ENCODE results near the gene LY86. TPM values are rescaled to one million over a fixed set of nuclear protein-coding genes. Genes with fewer than 3 reads are reported as not detected.

LY86 gene
- total RNA-seq, 1 donor from 2014 or later: not detected

DNA sequence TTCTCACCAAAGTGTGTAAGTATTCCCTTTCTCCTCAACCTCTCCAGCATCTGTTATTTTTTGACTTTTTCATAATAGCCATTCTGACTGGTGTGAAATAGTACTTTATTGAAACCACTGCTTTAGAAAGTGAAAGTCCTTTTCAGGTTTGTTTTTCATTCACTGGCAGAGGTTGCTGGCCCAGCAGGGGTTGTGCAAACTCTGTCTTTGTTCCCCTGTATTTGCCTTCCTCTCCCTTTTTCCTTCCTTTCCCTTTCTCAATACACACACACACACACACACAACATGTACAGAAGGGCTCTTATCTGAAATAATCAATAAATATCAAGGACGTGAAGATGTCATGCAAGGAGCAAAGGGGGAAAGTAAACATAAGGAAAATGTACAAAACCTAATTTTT, 99.8 kb downstream of the LY86 start:
- H3K27me3 Mint-ChIP-seq (ENCODE audit: unreplicated experiment): no peaks in the 10 kb centered on the region
- no peaks in the 10 kb centered on the region for H3K36me3 Mint-ChIP-seq (ENCODE audit: unreplicated experiment)
- H3K4me1 Mint-ChIP-seq (ENCODE audit: low read depth, unreplicated experiment): peaks cover 2% of the 10 kb centered on the region
- no peaks in the 10 kb centered on the region for H3K9me3 Mint-ChIP-seq (ENCODE audit: unreplicated experiment)
- H3K27ac Mint-ChIP-seq (ENCODE audit: unreplicated experiment): no peak overlapping the region
- no peak overlapping the region for H3K4me3 Mint-ChIP-seq (ENCODE audit: unreplicated experiment)
- DNase-seq: no peak
- TF ChIP-seq, protein P1, sequence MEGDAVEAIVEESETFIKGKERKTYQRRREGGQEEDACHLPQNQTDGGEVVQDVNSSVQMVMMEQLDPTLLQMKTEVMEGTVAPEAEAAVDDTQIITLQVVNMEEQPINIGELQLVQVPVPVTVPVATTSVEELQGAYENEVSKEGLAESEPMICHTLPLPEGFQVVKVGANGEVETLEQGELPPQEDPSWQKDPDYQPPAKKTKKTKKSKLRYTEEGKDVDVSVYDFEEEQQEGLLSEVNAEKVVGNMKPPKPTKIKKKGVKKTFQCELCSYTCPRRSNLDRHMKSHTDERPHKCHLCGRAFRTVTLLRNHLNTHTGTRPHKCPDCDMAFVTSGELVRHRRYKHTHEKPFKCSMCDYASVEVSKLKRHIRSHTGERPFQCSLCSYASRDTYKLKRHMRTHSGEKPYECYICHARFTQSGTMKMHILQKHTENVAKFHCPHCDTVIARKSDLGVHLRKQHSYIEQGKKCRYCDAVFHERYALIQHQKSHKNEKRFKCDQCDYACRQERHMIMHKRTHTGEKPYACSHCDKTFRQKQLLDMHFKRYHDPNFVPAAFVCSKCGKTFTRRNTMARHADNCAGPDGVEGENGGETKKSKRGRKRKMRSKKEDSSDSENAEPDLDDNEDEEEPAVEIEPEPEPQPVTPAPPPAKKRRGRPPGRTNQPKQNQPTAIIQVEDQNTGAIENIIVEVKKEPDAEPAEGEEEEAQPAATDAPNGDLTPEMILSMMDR (IDR thresholded peaks at IDR 0.05; ENCODE audit: partially characterized antibody, unreplicated experiment): no peak

DNA sequence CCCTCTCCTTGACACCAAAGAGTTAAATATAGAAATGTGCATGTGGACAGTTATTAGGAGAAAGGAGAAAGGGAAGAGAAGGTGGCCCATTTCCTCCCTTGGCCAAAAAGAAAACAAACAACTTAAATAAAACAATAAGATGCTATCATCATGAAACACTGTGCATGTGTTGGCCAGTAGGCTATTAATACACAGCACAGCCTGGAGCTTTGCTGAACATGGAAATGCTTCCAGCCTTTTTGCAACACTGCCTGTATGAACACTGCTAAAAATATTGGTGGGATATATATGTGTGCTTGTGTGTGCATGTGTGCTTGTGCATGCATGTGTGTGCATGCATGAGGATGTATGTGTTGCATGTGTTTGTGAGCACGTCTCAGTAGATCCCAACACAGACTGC, 100.4 kb downstream of the LY86 start:
- no peaks in the 10 kb centered on the region for H3K36me3 Mint-ChIP-seq (ENCODE audit: unreplicated experiment)
- TF ChIP-seq, protein P1 (IDR thresholded peaks at IDR 0.05; ENCODE audit: partially characterized antibody, unreplicated experiment): no peak

DNA sequence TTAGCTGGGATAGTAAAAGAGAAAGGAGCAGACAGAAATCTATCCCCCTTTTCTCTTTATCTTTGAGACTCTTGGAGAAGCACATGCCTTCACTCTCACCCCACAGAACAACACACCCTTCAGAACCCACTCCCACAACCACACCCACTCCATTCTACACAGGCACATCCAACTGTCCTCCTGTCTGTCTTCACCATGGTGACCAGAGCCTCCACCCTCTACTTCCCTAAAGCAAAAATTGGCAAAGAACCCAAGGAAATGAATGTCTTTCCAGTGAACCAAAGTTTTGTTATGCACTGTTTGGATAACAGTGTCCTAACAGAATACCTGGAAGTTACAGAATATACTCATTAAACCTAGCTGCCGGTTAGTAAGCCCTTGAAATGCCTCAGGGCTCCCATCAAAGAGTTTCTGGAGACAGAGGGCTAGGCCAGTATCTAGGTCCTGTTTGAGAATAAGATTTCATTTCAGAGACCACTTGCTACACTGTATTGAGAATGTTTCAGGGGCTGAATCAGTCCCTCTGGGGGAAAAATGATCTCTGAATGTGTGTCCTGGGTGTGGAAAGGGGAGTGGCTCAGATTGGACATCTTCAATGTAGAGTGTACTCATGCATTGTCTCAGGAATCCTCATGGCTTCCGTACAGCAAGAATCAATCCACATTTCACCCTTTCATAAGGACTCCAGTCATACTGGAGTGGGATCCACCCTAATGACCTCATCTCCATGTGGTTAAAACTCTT, 101.1 kb downstream of the LY86 start:
- peaks cover 2% of the 10 kb centered on the region for H3K9me3 Mint-ChIP-seq (ENCODE audit: unreplicated experiment)
- H3K27me3 Mint-ChIP-seq (ENCODE audit: unreplicated experiment): no peaks in the 10 kb centered on the region
- TF ChIP-seq, protein P1 (IDR thresholded peaks at IDR 0.05; ENCODE audit: partially characterized antibody, unreplicated experiment): no peak
- no peak for DNase-seq
- H3K36me3 Mint-ChIP-seq (ENCODE audit: unreplicated experiment): no peaks in the 10 kb centered on the region
- H3K4me3 Mint-ChIP-seq (ENCODE audit: unreplicated experiment): no peak overlapping the region
- peaks cover 4% of the 10 kb centered on the region for H3K4me1 Mint-ChIP-seq (ENCODE audit: low read depth, unreplicated experiment)
- H3K27ac Mint-ChIP-seq (ENCODE audit: unreplicated experiment): no peak overlapping the region

More for the DNA sequence above, 100.4 kb downstream of the LY86 start:
- H3K9me3 Mint-ChIP-seq (ENCODE audit: unreplicated experiment): no peaks in the 10 kb centered on the region
- H3K27me3 Mint-ChIP-seq (ENCODE audit: unreplicated experiment): no peaks in the 10 kb centered on the region
- H3K4me1 Mint-ChIP-seq (ENCODE audit: low read depth, unreplicated experiment): peaks cover 2% of the 10 kb centered on the region
- DNase-seq: no peak
- H3K27ac Mint-ChIP-seq (ENCODE audit: unreplicated experiment): no peak overlapping the region
- no peak overlapping the region for H3K4me3 Mint-ChIP-seq (ENCODE audit: unreplicated experiment)

DNA sequence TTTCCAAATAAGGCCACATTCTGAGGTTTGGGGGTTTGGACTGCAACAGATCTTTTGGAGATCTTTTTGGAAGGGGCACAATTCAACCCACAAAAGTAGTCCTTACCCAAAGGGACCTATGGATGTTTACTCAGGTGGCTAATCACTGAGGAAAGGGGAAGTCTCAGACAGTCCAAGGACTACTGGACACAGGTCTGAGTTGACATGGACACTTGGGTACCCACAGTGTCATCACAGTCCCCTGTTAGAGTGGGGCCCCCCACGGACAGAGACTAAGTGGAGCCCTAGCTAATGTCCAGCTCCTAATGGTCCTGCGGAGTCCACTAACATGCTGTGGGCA, 101.6 kb downstream of the LY86 start:
- Mint-ChIP-seq H3K27ac (ENCODE audit: unreplicated experiment) (no peak overlapping the region), H3K4me1 (ENCODE audit: low read depth, unreplicated experiment) (peaks cover 10% of the 10 kb centered on the region), H3K4me3 (ENCODE audit: unreplicated experiment) (no peak overlapping the region), H3K9me3 (ENCODE audit: unreplicated experiment) (peaks cover 6% of the 10 kb centered on the region), H3K27me3 (ENCODE audit: unreplicated experiment) (no peaks in the 10 kb centered on the region), H3K36me3 (ENCODE audit: unreplicated experiment) (no peaks in the 10 kb centered on the region)
- DNase-seq: no peak
- TF ChIP-seq, protein P1 (IDR thresholded peaks at IDR 0.05; ENCODE audit: partially characterized antibody, unreplicated experiment): no peak

DNA sequence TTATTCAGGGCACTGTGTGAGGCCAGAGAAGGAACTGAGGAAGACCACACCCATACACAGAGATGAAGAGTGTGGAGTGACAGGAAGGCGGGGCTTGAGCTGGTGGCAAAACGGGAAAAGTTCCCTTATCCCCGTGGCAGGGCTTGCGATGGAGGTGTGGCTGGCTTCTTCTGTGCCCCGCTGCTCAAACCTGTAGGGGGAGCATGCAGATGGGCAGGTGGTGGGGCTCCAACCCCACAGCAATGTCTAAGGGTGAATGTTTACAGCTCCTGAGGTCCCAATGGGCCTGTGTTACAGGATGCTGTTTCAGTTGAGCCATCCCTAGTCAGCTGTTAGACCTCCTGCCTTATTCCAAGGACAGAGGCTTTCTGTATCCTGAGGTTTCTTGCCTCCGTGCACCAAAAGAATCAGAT, 105.9 kb downstream of the LY86 start:
- no peak overlapping the region for H3K27ac Mint-ChIP-seq (ENCODE audit: unreplicated experiment)
- H3K36me3 Mint-ChIP-seq (ENCODE audit: unreplicated experiment): no peaks in the 10 kb centered on the region
- H3K9me3 Mint-ChIP-seq (ENCODE audit: unreplicated experiment): peaks cover 9% of the 10 kb centered on the region
- no peaks in the 10 kb centered on the region for H3K27me3 Mint-ChIP-seq (ENCODE audit: unreplicated experiment)
- peak overlapping the region; percentile 28 for H3K4me3 Mint-ChIP-seq (ENCODE audit: unreplicated experiment)
- no peak for DNase-seq
- TF ChIP-seq, protein P1 (IDR thresholded peaks at IDR 0.05; ENCODE audit: partially characterized antibody, unreplicated experiment): peak; percentile 10
- H3K4me1 Mint-ChIP-seq (ENCODE audit: low read depth, unreplicated experiment): peaks cover 15% of the 10 kb centered on the region
